IMR-90 (cell line): ENCODE data around the gene DDX19B. TPM values are rescaled to one million over a fixed set of nuclear protein-coding genes. Genes with fewer than 3 reads are reported as not detected.

Source experiments
- microRNA-seq, 2 experiments: library from miRNA; stranded (forward) in 1 of 2; unstranded in 1 of 2; fragments of 10-50 nt in 1 of 2; fragments of <30 nt in 1 of 2; gene quantifications in 1 of 2; microRNA quantifications in 1 of 2; one replicate each; pipeline versions ENCODE3 to v1.1.0; 2013 to 2020; ENCODE audit not compliant: insufficient read depth in 1 of 2, insufficient read length in 1 of 2, unreplicated experiment in 1 of 2
- polyA plus RNA-seq, 3 experiments: library from polyadenylated mRNA; depleted of rRNA; stranded (reverse); fragments of >200 nt; gene quantifications; 2 replicates each; pipeline ENCODE4 v1.2.3, GENCODE V29; 2012; ENCODE audit warnings: low replicate concordance in 1 of 3
- small RNA-seq, 5 experiments: library from RNA; depleted of rRNA; stranded (forward); fragments of <200 nt; gene quantifications; one replicate each; pipeline ENCODE3, GENCODE V24; 2012
- total RNA-seq: library from RNA; depleted of rRNA; stranded (reverse); fragments of >200 nt; gene quantifications from 2 replicates; pipeline ENCODE4 v1.2.3, GENCODE V29; 2012; rRNA removed

DDX19B gene
- total and polyA plus RNA-seq, 2 of the 4 experiments (the other 2 are of a cell fraction), result 33.3 to 41.0 TPM

Small RNA genes lying within 50 kb of the gene (microRNA-seq; reads per million reads assigned to microRNA genes)
- not detected for gene RN7SL279P (ENCODE audit: insufficient read depth, insufficient read length)

Small RNA genes lying within 50 kb of the gene (small RNA-seq; reads per million reads assigned to genes)
- gene RN7SL279P, result 0 reads per million in 5 experiments

Other genes starting within 250 kb of the DDX19B start
- 10.0 and 12.2 TPM in 2 replicates for gene PDPR, start 184.9 kb upstream of the DDX19B start, total RNA-seq
- gene PDPR, start 184.9 kb upstream of the DDX19B start, polyA plus RNA-seq (2012; rRNA removed), result 19.0 and 19.4 TPM in 2 replicates
- not detected in 2 replicates for gene CLEC18C, start 125.4 kb upstream of the DDX19B start, total RNA-seq
- 0.03 TPM in 1 of 2 replicates, not detected in the other for gene CLEC18C, start 125.4 kb upstream of the DDX19B start, polyA plus RNA-seq (2012; rRNA removed)
- 7.0 and 11.1 TPM in 2 replicates for gene EXOSC6, start 47.2 kb upstream of the DDX19B start, total RNA-seq
- gene EXOSC6, start 47.2 kb upstream of the DDX19B start, polyA plus RNA-seq (2012; rRNA removed), result 5.8 and 6.3 TPM in 2 replicates
- gene AARS1, start 9.7 kb upstream of the DDX19B start, total RNA-seq, result 125 and 139 TPM in 2 replicates
- 90.6 and 104 TPM in 2 replicates for gene AARS1, start 9.7 kb upstream of the DDX19B start, polyA plus RNA-seq (2012; rRNA removed)
- gene DDX19A, start 47.7 kb downstream of the DDX19B start, total RNA-seq, result 52.2 and 69.5 TPM in 2 replicates
- 41.1 and 44.7 TPM in 2 replicates for gene DDX19A, start 47.7 kb downstream of the DDX19B start, polyA plus RNA-seq (2012; rRNA removed)
- 16.4 and 17.4 TPM in 2 replicates for gene ST3GAL2, start 139.9 kb downstream of the DDX19B start, total RNA-seq
- 17.7 and 18.3 TPM in 2 replicates for gene ST3GAL2, start 139.9 kb downstream of the DDX19B start, polyA plus RNA-seq (2012; rRNA removed)
- gene FCSK, start 155.4 kb downstream of the DDX19B start, total RNA-seq, result 5.3 and 6.1 TPM in 2 replicates
- 7.2 and 8.3 TPM in 2 replicates for gene FCSK, start 155.4 kb downstream of the DDX19B start, polyA plus RNA-seq (2012; rRNA removed)
- 85.0 and 96.1 TPM in 2 replicates for gene COG4, start 224.4 kb downstream of the DDX19B start, total RNA-seq
- 47.5 and 49.7 TPM in 2 replicates for gene COG4, start 224.4 kb downstream of the DDX19B start, polyA plus RNA-seq (2012; rRNA removed)
- gene SF3B3, start 224.6 kb downstream of the DDX19B start, total RNA-seq, result 97.9 and 112 TPM in 2 replicates
- gene SF3B3, start 224.6 kb downstream of the DDX19B start, polyA plus RNA-seq (2012; rRNA removed), result 123 and 134 TPM in 2 replicates